Memory B cell (primary cell): ENCODE measurements around the gene RPS13.
A peak's percentile ranks its signal among the peaks of the same experiment; 100 is the strongest.
"Not testable (repeated sequence)": the region's sequence is repeated elsewhere in the genome, so short reads cannot be mapped to it uniquely, and the experiment has no call there.

Source experiments
- ATAC-seq: fragments of 150-1000 bp; cut with Tn5 transposase; 2 replicates; pipeline ENCODE4 v1.10.0; 2021; ENCODE audit warnings: low read depth, mild to moderate bottlenecking, moderate library complexity
- DNase-seq, 2 donors: peaks; one replicate each; pipeline ENCODE4 v3.0.0; 2022; ENCODE audit warnings: low spot score in 2 of 2
- H3K27ac Mint-ChIP-seq: one replicate; pipeline ENCODE4 v1.8.0; 2022; ENCODE audit warnings: mild to moderate bottlenecking, moderate library complexity, mixed read lengths
- H3K27me3 Mint-ChIP-seq: one replicate; pipeline ENCODE4 v1.8.0; 2022; ENCODE audit warnings: mixed read lengths
- H3K36me3 Mint-ChIP-seq: one replicate; pipeline ENCODE4 v1.8.0; 2022; ENCODE audit warnings: mild to moderate bottlenecking, mixed read lengths
- H3K4me1 Mint-ChIP-seq: one replicate; pipeline ENCODE4 v1.8.0; 2022; ENCODE audit warnings: mixed read lengths
- H3K4me3 Mint-ChIP-seq: one replicate; pipeline ENCODE4 v1.8.0; 2022; ENCODE audit warnings: mild to moderate bottlenecking, moderate library complexity, mixed read lengths
- H3K9me3 Mint-ChIP-seq: one replicate; pipeline ENCODE4 v1.8.0; 2022; ENCODE audit warnings: mixed read lengths

The RPS13 gene

DNA sequence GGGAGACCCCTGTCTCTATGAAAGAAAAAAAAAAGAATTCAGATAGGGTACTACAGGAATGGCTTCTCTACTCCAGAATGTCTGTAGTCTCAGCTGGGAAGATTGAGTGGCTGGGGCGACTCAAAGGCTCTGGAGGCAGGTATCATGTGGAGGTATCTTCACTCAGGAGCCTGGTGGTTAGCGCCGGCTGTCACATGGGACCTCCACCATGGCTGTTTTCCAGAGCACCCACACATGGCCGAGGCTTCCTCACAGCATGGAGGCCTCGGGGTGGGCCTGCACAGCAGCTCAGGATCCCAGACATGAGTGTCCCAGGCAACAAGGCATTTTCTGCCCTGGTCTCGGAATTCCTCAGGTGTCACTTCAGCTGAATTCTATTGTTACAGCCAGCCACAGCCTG, 10.1 kb downstream of the RPS13 start:
- Mint-ChIP-seq H3K9me3 (no peaks in the 10 kb centered on the region), H3K4me3 (no peak overlapping the region), H3K27me3 (no peaks in the 10 kb centered on the region), H3K27ac (no peak overlapping the region), H3K4me1 (no peaks in the 10 kb centered on the region), H3K36me3 (peaks cover 3% of the 10 kb centered on the region)
- DNase-seq (no peak), ATAC-seq (no peak)

DNA sequence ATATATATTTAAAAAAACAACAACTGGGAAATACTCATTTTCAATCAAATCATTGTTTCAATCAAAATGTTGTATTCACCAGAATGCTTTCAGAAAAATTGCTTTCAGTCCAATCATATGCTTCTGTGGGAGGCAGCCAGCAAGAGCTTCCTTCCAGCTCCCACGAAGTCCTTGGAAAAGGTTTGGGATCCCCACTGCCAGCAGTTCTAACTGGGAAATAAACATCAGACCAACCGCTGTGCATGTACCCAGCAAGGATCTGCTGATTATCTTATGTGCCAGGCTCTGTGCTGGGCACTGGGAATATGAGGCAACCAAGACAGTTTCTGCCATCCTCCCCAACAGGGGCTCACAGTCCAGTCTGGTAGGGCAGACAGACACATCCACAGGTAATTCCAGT, 10.8 kb downstream of the RPS13 start:
- Mint-ChIP-seq H3K9me3 (no peaks in the 10 kb centered on the region), H3K4me3 (no peak overlapping the region), H3K36me3 (peaks cover 3% of the 10 kb centered on the region), H3K4me1 (no peaks in the 10 kb centered on the region), H3K27ac (no peak overlapping the region), H3K27me3 (no peaks in the 10 kb centered on the region)
- no peak for ATAC-seq
- no peak for DNase-seq

DNA sequence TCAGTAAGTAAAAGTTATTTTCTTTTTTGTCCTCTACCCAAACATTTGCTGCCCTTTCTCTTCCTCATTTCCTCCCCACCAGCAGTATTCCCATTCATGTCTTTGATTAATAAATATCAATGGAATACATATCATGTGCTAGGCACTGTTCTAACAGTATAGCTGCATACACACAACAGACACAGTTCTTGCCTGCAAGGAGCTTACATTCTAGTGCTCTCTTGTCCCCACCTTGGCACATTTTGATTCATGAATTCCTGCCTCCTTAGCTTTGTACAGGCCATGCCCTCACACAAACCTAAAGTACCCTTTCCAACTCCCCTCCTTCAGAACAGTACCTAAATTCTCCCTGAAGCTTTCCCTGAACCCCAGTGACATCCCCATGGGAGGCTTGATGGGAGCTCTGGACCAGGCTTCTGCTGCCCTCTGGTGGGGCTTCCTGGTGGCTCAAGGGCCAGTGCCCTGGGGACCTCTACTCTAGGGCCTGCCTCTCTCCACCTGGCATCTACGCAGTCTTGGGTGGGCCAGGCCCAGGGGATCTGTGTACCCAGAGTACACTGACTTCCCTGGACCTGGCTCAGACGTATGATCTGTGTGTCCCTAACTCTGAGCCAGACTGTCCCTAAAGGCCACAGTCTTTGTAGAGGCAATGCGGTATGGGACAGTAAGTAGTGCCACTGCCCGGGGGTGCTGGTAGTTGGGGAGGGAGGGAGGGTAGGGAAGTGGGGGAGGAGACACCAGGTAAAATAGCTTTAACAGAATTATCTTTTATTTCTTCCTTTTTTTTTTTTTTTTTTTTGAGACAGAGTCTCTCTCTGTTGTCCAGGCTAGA, 14.1 kb downstream of the RPS13 start:
- H3K4me3 Mint-ChIP-seq: no peak overlapping the region
- no peaks in the 10 kb centered on the region for H3K4me1 Mint-ChIP-seq
- no peaks in the 10 kb centered on the region for H3K36me3 Mint-ChIP-seq
- DNase-seq (peak; percentile 22 to 32), ATAC-seq (peak; percentile 72)
- no peak overlapping the region for H3K27ac Mint-ChIP-seq
- no peaks in the 10 kb centered on the region for H3K27me3 Mint-ChIP-seq
- no peaks in the 10 kb centered on the region for H3K9me3 Mint-ChIP-seq

DNA sequence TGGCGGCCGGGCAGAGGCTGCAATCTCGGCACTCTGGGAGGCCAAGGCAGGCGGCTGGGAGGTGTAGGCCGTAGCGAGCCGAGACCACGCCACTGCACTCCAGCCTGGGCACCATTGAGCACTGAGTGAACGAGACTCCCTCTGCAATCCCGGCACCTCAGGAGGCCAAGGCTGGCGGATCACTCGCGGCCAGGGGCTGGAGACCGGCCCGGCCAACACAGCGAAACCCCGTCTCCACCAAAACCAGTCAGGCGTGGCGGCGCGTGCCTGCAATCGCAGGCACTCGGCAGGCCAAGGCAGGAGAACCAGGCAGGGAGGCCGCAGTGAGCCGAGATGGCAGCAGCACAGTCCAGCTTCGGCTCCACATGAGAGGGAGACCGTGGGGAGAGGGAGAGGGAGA, 26.3 kb downstream of the RPS13 start:
- H3K9me3 Mint-ChIP-seq, H3K4me1 Mint-ChIP-seq, DNase-seq, H3K27ac Mint-ChIP-seq, H3K27me3 Mint-ChIP-seq, H3K36me3 Mint-ChIP-seq, ATAC-seq, H3K4me3 Mint-ChIP-seq: not testable (repeated sequence)

DNA sequence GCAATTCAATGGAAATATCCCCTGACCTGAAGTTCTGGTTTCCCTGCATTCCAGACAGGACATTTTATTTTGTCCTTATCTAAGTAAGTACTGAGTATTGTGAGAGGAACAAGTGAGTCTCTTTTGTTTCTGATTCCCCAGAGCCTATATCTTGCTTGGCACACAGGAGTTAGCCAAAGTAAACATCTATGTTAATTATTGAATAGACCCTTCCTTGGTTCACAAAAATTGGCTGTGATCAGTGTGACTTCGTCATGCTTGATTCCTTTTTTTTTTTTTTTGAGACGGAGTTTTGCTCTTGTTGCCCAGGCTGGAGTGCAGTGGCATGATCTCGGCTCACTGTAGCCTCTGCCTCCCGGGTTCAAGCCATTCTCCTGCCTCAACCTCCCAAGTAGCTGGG, 29.0 kb downstream of the RPS13 start:
- not testable (repeated sequence) for H3K4me1 Mint-ChIP-seq, H3K4me3 Mint-ChIP-seq, DNase-seq, ATAC-seq, H3K36me3 Mint-ChIP-seq, H3K27me3 Mint-ChIP-seq, H3K27ac Mint-ChIP-seq, H3K9me3 Mint-ChIP-seq

DNA sequence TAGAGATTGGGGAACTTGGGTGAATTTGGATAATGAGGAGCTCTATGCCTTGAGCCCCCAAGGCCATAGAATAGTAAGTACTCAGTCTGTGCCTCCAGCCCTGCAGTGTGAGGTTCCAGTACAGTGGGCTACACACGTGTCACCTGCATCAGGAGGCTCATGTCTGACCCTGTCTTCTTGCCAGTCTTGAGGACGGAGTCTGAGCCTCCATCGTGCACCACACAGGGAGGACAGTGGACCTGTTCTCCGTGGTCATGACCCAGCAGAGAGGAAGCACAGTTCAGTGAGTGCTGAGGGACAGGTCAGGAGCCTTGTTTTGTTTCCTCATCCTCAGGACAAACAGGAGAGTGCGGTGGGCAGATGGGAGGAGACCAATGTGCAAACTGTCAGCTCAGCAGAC, 30.8 kb downstream of the RPS13 start:
- Mint-ChIP-seq H3K27ac (no peak overlapping the region), H3K4me3 (no peak overlapping the region), H3K4me1 (no peaks in the 10 kb centered on the region), H3K36me3 (no peaks in the 10 kb centered on the region), H3K9me3 (no peaks in the 10 kb centered on the region), H3K27me3 (no peaks in the 10 kb centered on the region)
- DNase-seq (no peak), ATAC-seq (no peak)

DNA sequence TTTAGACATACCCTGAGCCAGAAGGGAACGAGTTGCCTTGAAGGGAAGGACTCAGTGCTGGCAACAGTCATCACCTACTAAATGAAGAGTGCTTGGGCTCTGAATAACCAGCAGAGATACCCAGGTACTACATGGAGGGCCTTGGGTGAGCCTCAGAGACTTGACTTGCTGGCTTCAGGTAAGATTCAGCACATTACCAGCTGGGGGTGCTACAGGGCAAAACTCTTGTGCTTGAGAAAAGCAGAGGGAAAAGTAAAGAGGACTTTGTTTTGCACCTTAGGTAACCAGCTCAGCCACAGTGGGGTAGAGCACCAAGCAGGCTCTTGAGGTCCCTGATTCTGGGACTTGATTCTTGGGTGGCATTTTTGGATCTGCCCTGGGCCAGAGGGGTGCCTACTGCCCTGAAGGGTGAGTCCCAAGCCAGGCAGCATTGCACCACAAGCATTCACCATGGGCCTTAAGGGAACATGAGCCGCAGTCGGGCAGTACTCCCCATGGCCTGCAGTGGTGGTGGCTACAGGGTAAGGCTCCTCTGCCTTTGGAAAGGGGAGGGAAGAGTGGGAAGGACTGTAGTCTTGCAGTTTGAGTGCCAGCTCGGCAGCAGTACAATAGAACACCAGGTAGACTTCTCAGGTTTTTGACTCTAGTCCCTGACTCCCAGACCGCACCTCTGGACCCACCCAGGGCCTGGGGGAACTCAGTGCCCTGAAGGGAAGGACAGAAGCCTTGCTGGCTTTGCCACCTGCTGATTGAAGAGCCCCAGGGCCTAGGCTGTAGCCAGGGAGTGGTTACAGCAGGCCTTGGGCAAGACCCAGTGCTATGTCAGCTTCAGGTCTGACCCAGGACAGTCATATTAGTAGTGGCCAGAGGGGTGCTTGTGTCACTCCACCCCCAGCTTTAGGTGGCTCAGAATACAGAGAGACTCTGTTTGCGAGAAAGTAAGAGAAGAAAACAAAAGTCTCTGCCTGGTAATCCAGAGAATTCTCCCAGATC, 40.5 kb downstream of the RPS13 start:
- Mint-ChIP-seq H3K27me3 (peaks cover 6% of the 10 kb centered on the region), H3K27ac (no peak overlapping the region), H3K4me3 (no peak overlapping the region), H3K4me1 (no peaks in the 10 kb centered on the region), H3K9me3 (peaks cover 2% of the 10 kb centered on the region), H3K36me3 (peaks cover 16% of the 10 kb centered on the region)
- DNase-seq (no peak), ATAC-seq (no peak)

DNA sequence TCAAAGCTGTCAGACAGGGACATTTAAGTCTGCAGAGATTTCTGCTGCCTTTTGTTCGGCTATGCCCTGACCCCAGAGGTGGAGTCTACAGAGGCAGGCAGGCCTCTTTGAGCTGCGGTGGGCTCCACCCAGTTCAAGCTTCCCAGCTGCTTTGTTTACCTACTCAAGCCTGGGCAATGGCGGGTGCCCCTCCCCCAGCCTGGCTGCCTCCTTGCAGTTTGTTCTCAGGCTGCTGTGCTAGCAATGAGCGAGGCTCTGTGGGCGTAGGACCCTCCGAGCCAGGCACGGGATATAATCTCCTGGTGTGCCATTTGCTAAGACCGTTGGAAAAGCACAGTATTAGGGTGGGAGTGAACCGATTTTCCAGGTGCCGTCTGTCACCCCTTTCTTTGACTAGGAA, 43.4 kb downstream of the RPS13 start:
- H3K4me1 Mint-ChIP-seq, ATAC-seq, H3K27ac Mint-ChIP-seq, DNase-seq, H3K9me3 Mint-ChIP-seq, H3K27me3 Mint-ChIP-seq, H3K4me3 Mint-ChIP-seq: not testable (repeated sequence)
- peaks cover 14% of the 10 kb centered on the region for H3K36me3 Mint-ChIP-seq

DNA sequence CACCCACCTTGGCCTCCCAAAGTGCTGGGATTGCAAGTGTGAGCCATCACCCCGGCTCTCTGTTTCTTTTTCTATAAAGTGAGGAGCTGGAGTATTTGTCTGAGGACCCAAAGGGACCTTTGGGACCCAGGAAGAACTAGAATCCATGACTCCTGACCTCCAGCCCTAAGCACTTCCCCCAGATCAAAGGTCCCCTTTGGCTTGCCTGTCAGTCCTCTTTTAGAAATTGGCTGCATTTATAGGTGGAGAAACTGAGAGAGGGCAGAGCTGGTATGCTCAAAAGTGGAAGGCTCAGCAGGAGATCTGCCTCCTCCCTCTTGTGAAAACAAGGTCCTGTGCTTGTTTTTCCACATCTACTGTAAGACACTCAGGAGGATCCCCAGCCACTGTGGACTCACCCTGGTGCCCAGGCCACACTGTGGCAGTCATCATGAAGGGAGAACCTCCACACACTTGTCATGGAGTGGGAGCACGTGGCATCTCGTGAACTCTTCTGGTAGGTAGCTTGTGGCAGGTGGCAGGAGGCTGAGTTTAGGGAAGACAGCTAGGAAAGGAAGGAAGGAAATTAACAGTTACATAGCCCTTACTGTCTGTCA, 50.9 kb downstream of the RPS13 start:
- Mint-ChIP-seq H3K27ac (no peak overlapping the region), H3K9me3 (no peaks in the 10 kb centered on the region), H3K4me1 (peaks cover 2% of the 10 kb centered on the region)

DNA sequence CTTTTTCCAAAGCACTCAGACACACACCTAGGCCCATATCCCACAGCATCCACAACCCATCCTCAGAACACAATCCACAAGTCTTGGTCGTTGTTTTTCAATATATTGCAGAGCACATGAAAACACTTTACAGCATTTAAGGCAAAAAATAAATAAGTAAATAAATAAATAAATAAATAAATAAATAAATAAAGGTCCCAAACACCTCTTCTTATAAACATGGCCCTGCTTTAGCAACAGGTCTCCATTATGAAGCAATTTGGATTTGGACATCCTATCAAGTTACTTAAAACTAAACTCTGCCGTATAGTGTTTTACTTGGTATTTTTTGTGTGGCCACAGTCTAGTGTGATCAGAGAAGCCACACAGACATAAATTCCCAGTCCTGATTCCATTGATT, 52.5 kb downstream of the RPS13 start:
- Mint-ChIP-seq H3K9me3 (no peaks in the 10 kb centered on the region), H3K36me3 (peaks cover 6% of the 10 kb centered on the region), H3K4me3 (no peak overlapping the region), H3K4me1 (peaks cover 2% of the 10 kb centered on the region), H3K27me3 (no peaks in the 10 kb centered on the region), H3K27ac (no peak overlapping the region)
- ATAC-seq (no peak), DNase-seq (no peak)

More for the DNA sequence above, 50.9 kb downstream of the RPS13 start:
- Mint-ChIP-seq H3K27me3 (no peaks in the 10 kb centered on the region), H3K4me3 (no peak overlapping the region), H3K36me3 (peaks cover 6% of the 10 kb centered on the region)
- ATAC-seq: no peak
- DNase-seq: no peak
